8988T (cell line): ENCODE data around the gene HINT1.
"Not testable (repeated sequence)": the region's sequence is repeated elsewhere in the genome, so short reads cannot be mapped to it uniquely, and the experiment has no call there.

Experiments used
- DNase-seq: peaks from one replicate; pipeline ENCODE4 v3.0.0; 2011

HINT1 gene

GRCh38 chr5:131170540-131171275 is 5.7 kb upstream of the HINT1 start, which contains the start of gene LYRM7:
TSS of gene LYRM7 (plus strand) at chr5:131170944. CDS start at chr5:131171021, 77 bp downstream.
- DNase-seq = peak; percentile 54

GRCh38 chr5:131169810-131170539 is 4.9 kb upstream of the HINT1 start:
- no peak for DNase-seq

GRCh38 chr5:131167615-131168014 is 2.6 kb upstream of the HINT1 start:
- no peak for DNase-seq

- peak; percentile 46 for DNase-seq
Measured at GRCh38 chr5:131164191-131165118, 601 bp downstream of the HINT1 start.

GRCh38 chr5:131163276-131164119 is 1.6 kb downstream of the HINT1 start:
- no peak for DNase-seq

- no peak for DNase-seq
Measured at GRCh38 chr5:131160134-131160533, 4.9 kb downstream of the HINT1 start.

- DNase-seq = no peak
Measured at GRCh38 chr5:131156957-131157356, 8.1 kb downstream of the HINT1 start.

- DNase-seq = no peak
Measured at GRCh38 chr5:131156385-131156784, 8.7 kb downstream of the HINT1 start.

- no peak for DNase-seq
Measured at GRCh38 chr5:131151216-131151615, 13.8 kb downstream of the HINT1 start.

GRCh38 chr5:131150408-131150807 is 14.6 kb downstream of the HINT1 start:
- no peak for DNase-seq

GRCh38 chr5:131148835-131149234 is 16.2 kb downstream of the HINT1 start:
- DNase-seq = no peak

- no peak for DNase-seq
Measured at GRCh38 chr5:131147258-131147657, 17.8 kb downstream of the HINT1 start.

- DNase-seq = no peak
Measured at GRCh38 chr5:131142970-131143617, 22.0 kb downstream of the HINT1 start.

- no peak for DNase-seq
Measured at GRCh38 chr5:131139321-131139720, 25.7 kb downstream of the HINT1 start.

- not testable (repeated sequence) for DNase-seq
Measured at GRCh38 chr5:131138406-131138805, 26.6 kb downstream of the HINT1 start.

GRCh38 chr5:131133091-131133490 is 32.0 kb downstream of the HINT1 start:
- not testable (repeated sequence) for DNase-seq

- DNase-seq = no peak
Measured at GRCh38 chr5:131129306-131129705, 35.8 kb downstream of the HINT1 start.

- DNase-seq = not testable (repeated sequence)
Measured at GRCh38 chr5:131127244-131127643, 37.8 kb downstream of the HINT1 start.

- DNase-seq = no peak
Measured at GRCh38 chr5:131114754-131115153, 50.3 kb downstream of the HINT1 start.

- no peak for DNase-seq
Measured at GRCh38 chr5:131112424-131112823, 52.6 kb downstream of the HINT1 start.

- DNase-seq = no peak
Measured at GRCh38 chr5:131110256-131110594, 54.8 kb downstream of the HINT1 start.
